SK-N-SH (cell line): ENCODE data around the gene KIDINS220. TPM values are rescaled to one million over a fixed set of nuclear protein-coding genes. Genes with fewer than 3 reads are reported as not detected.

Experiments
- CTCF ChIA-PET: fragments of 300-600, 350-600 bp; formaldehyde crosslinking; extraction: SDS; loops from one replicate; lab custom pipeline; 2021; lab: Yijun Ruan, JAX
- POLR2A ChIA-PET: fragments of 350-600 bp; sonication (Branson Sonifier 250); formaldehyde crosslinking; extraction: SDS; loops from one replicate; lab custom pipeline; 2020; ENCODE audit warnings: antibody characterized with exemption, inconsistent platforms; lab: Yijun Ruan, JAX
- DNase-seq: peaks from one replicate; pipeline ENCODE4 v3.0.0; 2012
- H2AFZ ChIP-seq: fragments of 200-600 bp; sonication (generic); 2 replicates; pipeline ENCODE4 v1.8.1; 2016; ENCODE audit warnings: antibody characterized with exemption, mild to moderate bottlenecking, low read depth
- H3F3A ChIP-seq: fragments of 200-600 bp; sonication (generic); replicated peaks from 2 replicates; pipeline ENCODE3; 2016; ENCODE audit warnings: antibody characterized with exemption, mild to moderate bottlenecking; ENCODE audit not compliant: insufficient read depth
- H3K27ac ChIP-seq, 2 experiments: fragments of 200-500 bp in 1 of 2; fragments of 200-600 bp in 1 of 2; sonication (Bioruptor generic) in 1 of 2; sonication (generic), shearing (Covaris generic) in 1 of 2; 2 replicates each; pipeline versions ENCODE4 v1.5.1 to v1.6.1; 2014 to 2016; ENCODE audit warnings: low read depth in 2 of 2, inconsistent platforms in 1 of 2, low read length in 1 of 2, mild to moderate bottlenecking in 1 of 2, mixed read lengths in 1 of 2
- H3K27me3 ChIP-seq: fragments of 200-600 bp; sonication (generic), shearing (Covaris generic); 2 replicates; pipeline ENCODE4 v1.6.1; 2016; ENCODE audit warnings: mixed run types; ENCODE audit not compliant: insufficient read depth
- H3K36me3 ChIP-seq, 2 experiments: fragments of 200-500 bp in 1 of 2; fragments of 200-600 bp in 1 of 2; sonication (Bioruptor generic) in 1 of 2; sonication (generic) in 1 of 2; replicated peaks in 1 of 2; 2 replicates each; pipeline versions ENCODE3 to v1.5.1; 2014 to 2016; ENCODE audit warnings: low read length in 1 of 2, mild to moderate bottlenecking in 1 of 2; ENCODE audit not compliant: insufficient read depth in 2 of 2, control insufficient read depth in 1 of 2
- H3K4me1 ChIP-seq, 2 experiments: fragments of 200-500 bp in 1 of 2; fragments of 200-600 bp in 1 of 2; sonication (Bioruptor generic) in 1 of 2; sonication (generic), shearing (Covaris generic) in 1 of 2; 2 replicates each; pipeline versions ENCODE4 v1.5.1 to v1.6.1; 2014 to 2016; ENCODE audit warnings: low read depth in 1 of 2, low read length in 1 of 2, mixed run types in 1 of 2; ENCODE audit not compliant: insufficient read depth in 2 of 2, control insufficient read depth in 1 of 2
- H3K4me2 ChIP-seq: fragments of 200-600 bp; sonication (generic), shearing (Covaris generic); 2 replicates; pipeline ENCODE4 v1.6.1; 2017; ENCODE audit warnings: mixed run types
- H3K4me3 ChIP-seq, 2 experiments: fragments of 200-500 bp in 1 of 2; fragments of 200-600 bp in 1 of 2; sonication (Bioruptor generic) in 1 of 2; sonication (generic), shearing (Covaris generic) in 1 of 2; 2 replicates each; pipeline versions ENCODE4 v1.5.1 to v1.8.1; 2014 to 2016; ENCODE audit warnings: low read depth in 2 of 2, inconsistent platforms in 1 of 2, low read length in 1 of 2, mild to moderate bottlenecking in 1 of 2, mixed read lengths in 1 of 2, moderate library complexity in 1 of 2
- H3K79me2 ChIP-seq: fragments of 200-600 bp; sonication (generic); 2 replicates; pipeline ENCODE4 v1.8.1; 2017; ENCODE audit warnings: mild to moderate bottlenecking; ENCODE audit not compliant: insufficient read depth
- H3K9ac ChIP-seq: fragments of 200-600 bp; sonication (generic); 2 replicates; pipeline ENCODE4 v1.6.1; 2017; ENCODE audit warnings: mixed run types
- H3K9me2 ChIP-seq: fragments of 200-600 bp; sonication (generic); 2 replicates; pipeline ENCODE4 v1.6.1; 2017; ENCODE audit warnings: mixed run types
- H3K9me3 ChIP-seq: fragments of 200-600 bp; sonication (generic); 2 replicates; pipeline ENCODE4 v1.6.1; 2017; ENCODE audit warnings: mixed run types, mild to moderate bottlenecking, moderate library complexity
- H4K20me1 ChIP-seq: fragments of 200-600 bp; sonication (generic); 2 replicates; pipeline ENCODE4 v1.6.1; 2017; ENCODE audit warnings: mild to moderate bottlenecking, mixed run types; ENCODE audit not compliant: insufficient read depth
- CHD2 ChIP-seq: fragments of 150-350 bp; IDR thresholded peaks from 2 replicates; pipeline ENCODE4 v1.6.1; 2018; ENCODE audit warnings: low read length; ENCODE audit not compliant: partially characterized antibody
- CTCF ChIP-seq: fragments of 200-600 bp; sonication (generic); IDR thresholded peaks from 2 replicates; pipeline ENCODE4 v1.6.1; 2017; ENCODE audit warnings: antibody characterized with exemption, mild to moderate bottlenecking, moderate library complexity
- EP300 ChIP-seq, 2 experiments: IDR thresholded peaks; 2 replicates each; pipeline versions ENCODE4 v1.4.0 to v1.6.1; 2012; ENCODE audit warnings: borderline replicate concordance in 1 of 2, low read depth in 1 of 2, low read length in 1 of 2
- FOSL2 ChIP-seq: IDR thresholded peaks from 2 replicates; pipeline ENCODE4 v1.4.0; 2012; ENCODE audit warnings: low read depth, mild to moderate bottlenecking, moderate library complexity, borderline replicate concordance
- IRF3 ChIP-seq: fragments of 150-350 bp; IDR thresholded peaks from 2 replicates; pipeline ENCODE4 v1.6.1; 2016; ENCODE audit warnings: mild to moderate bottlenecking, low read depth, low read length
- JUND ChIP-seq: IDR thresholded peaks from 2 replicates; pipeline ENCODE4 v1.4.0; 2012
- MAX ChIP-seq: IDR thresholded peaks from 2 replicates; pipeline ENCODE4 v1.4.0; 2012; ENCODE audit warnings: low read depth
- PBX3 ChIP-seq: IDR thresholded peaks from 2 replicates; pipeline ENCODE4; 2012
- POLR2AphosphoS5 ChIP-seq: IDR thresholded peaks from 2 replicates; pipeline ENCODE4 v1.6.1; 2012; ENCODE audit warnings: low read depth, low read length
- RFX5 ChIP-seq: IDR thresholded peaks from 2 replicates; pipeline ENCODE4 v1.6.1; 2012; ENCODE audit warnings: mild to moderate bottlenecking, improper control_type of control experiment, low read length
- RXRA ChIP-seq: IDR thresholded peaks from 2 replicates; pipeline ENCODE4 v1.4.0; 2012; ENCODE audit warnings: low read depth, mild to moderate bottlenecking, borderline replicate concordance
- TAF1 ChIP-seq: IDR thresholded peaks from 2 replicates; pipeline ENCODE4 v1.6.1; 2012; ENCODE audit warnings: low read depth, mild to moderate bottlenecking, low read length, moderate library complexity, borderline replicate concordance
- TCF12 ChIP-seq: IDR thresholded peaks from 2 replicates; pipeline ENCODE4 v1.4.0; 2012
- USF2 ChIP-seq: fragments of 150-350 bp; IDR thresholded peaks from 2 replicates; pipeline ENCODE4 v1.6.1; 2017; ENCODE audit warnings: antibody characterized with exemption, low read length, low read depth, borderline replicate concordance
- YY1 ChIP-seq: IDR thresholded peaks from 2 replicates; pipeline ENCODE4 v1.4.0; 2012; ENCODE audit warnings: low read depth, mild to moderate bottlenecking
- WGBS: methylation state at CpG from one replicate; pipeline ENCODE4 v1.1.6; 2017; ENCODE audit warnings: low lambda C conversion rate; 5-methylcytosine and 5-hydroxymethylcytosine counted together
- polyA plus RNA-seq, 3 experiments: library from polyadenylated mRNA; depleted of rRNA; stranded (reverse); fragments of >200 nt; gene quantifications; 2 replicates each; pipeline ENCODE4 v1.2.3, GENCODE V29; 2012

The KIDINS220 gene
- polyA plus RNA-seq, 1 of the 3 experiments (the other 2 are of a cell fraction): 18.2 TPM

- Histone ChIP-seq H3K27me3 (no peaks in the 10 kb centered on the region), H3F3A (peaks cover 4% of the 10 kb centered on the region), H2AFZ (no peak overlapping the region), H3K9me3 (no peaks in the 10 kb centered on the region; the same call in 1 of the 2 replicates), H3K4me2 (no peak overlapping the region), H4K20me1 (no peaks in the 10 kb centered on the region), H3K9me2 (no peaks in the 10 kb centered on the region), H3K9ac (no peak overlapping the region), H3K4me3 (no peak overlapping the region), H3K4me1 (no peaks in the 10 kb centered on the region; a peak in 1 of 4 replicates), H3K79me2 (no peaks in the 10 kb centered on the region), H3K27ac (no peak overlapping the region), H3K36me3 (no peaks in the 10 kb centered on the region)
- ChIA-PET CTCF (interaction anchor here (1.5 to 2.2 kb wide), 3 partner anchors 19 to 1004 kb away, joined by 3 to 10 read pairs (median 7); no protein-coding TSS in a partner anchor), POLR2A (interaction anchor here (1.9 kb wide), 1 partner anchor 10 kb away, joined by 6 read pairs; the partner anchor contains the start of gene ID2)
- TF ChIP-seq EP300 (IDR thresholded peaks at IDR 0.05; ENCODE audit: borderline replicate concordance in 1 of 2, low read depth in 1 of 2, low read length in 1 of 2): no peak
- TF ChIP-seq RXRA: no peak
- TF ChIP-seq POLR2AphosphoS5: no peak
- no peak for TF ChIP-seq TAF1
- no peak for TF ChIP-seq YY1
- no peak for TF ChIP-seq PBX3
- no peak for TF ChIP-seq USF2
- no peak for TF ChIP-seq MAX
- TF ChIP-seq FOSL2: no peak
- no peak for TF ChIP-seq IRF3
- TF ChIP-seq JUND: no peak
- no peak for TF ChIP-seq CTCF
- no peak for TF ChIP-seq RFX5
- no peak for TF ChIP-seq CHD2
- no peak for TF ChIP-seq TCF12
- DNase-seq: no peak
- WGBS: 96% methylated on average over 9 of the region's 9 CpGs
These were observed 145.5 kb downstream of the KIDINS220 start for GRCh38 chr2:8691859-8692437.
